NCI-H1417 (cell line): ENCODE data around the gene IDS.
"Not testable (repeated sequence)": the region's sequence is repeated elsewhere in the genome, so short reads cannot be mapped to it uniquely, and the experiment has no call there.

ENCODE experiments used
- DNase-seq, 3 experiments: peaks; one replicate each; lab custom pipeline; 2025; lab: John Stamatoyannopoulos, UW

The IDS gene

GRCh38 chrX:149498767-149499166 is 6.3 kb downstream of the IDS start:
- no peak for DNase-seq

GRCh38 chrX:149497626-149498025 is 7.5 kb downstream of the IDS start:
- DNase-seq: no peak

DNA sequence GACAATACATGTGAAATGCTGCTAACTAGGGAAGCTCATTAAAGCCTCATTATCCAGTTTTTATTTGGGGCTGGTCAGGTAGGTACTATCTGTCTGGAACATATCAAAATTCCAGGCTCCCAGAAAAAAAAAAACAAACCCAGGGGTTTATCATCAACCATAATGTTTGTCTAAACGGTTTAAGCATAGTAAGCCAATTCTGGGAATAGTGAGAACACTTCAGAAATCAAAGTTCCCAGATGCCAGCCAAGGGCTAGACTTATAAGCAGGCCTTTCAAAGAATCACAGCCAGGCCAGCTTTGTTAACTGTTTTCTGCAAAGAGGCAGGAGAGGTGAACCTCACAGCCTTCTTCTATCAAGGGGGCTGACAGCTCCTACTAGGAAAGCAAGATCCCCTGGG is 8.1 kb downstream of the IDS start:
- DNase-seq: no peak

DNA sequence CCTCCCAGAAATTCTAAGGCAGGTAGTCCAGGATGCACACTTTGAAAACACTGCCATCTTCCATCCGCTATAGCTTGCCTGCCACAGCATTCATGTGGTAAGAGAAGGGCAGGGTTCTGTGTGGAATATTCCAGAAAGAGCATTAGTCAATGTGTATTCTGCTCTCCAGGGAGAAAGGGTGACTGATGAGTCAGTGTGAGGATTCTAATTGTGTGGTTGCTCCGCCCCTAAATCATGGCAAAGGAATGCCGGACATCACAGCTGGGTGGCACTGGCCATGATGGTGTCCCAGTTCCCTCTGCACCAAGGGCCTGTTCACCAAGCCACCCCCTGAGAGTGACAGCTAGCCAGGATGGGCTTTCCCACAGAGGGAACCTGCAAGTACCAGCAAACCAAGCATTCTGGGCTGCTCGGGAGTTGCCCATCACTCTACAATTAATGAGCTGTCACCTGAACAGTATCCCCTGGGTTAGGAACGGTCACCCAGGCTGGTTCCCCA is 9.5 kb downstream of the IDS start:
- no peak for DNase-seq

DNA sequence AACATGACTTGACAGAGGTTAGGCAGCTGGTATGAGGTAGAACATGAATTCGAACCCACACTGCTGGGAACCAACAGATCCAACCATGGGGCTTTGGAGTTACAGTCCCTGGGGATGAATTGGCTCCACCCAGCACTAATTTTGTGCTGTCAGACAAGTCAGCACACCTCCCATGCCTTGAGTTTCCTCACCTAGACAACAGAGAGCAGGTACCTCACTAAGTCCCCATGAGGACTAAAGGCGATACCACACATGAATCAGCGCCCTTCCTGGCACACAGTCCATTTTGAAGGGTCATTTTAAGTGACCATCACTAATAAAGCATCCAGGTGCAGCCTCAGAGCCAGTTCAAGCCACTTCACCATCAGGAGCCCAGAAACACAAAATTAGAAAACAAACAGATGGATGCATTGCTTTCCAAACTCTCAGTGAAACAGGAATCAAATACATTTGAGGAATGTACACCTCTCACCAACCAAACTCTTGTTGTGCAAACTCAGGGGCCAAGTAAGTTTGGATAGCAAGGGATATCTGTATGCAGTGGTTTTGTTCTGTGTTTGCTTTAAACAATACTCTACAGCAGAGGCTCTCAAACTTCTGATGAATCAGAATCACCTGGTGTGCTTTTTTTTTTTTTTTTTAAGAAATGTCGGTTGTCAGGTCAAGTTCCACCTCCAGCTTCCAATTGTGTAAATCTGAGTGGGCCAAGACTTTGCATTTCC is 10.1 kb downstream of the IDS start:
- DNase-seq: no peak

DNA sequence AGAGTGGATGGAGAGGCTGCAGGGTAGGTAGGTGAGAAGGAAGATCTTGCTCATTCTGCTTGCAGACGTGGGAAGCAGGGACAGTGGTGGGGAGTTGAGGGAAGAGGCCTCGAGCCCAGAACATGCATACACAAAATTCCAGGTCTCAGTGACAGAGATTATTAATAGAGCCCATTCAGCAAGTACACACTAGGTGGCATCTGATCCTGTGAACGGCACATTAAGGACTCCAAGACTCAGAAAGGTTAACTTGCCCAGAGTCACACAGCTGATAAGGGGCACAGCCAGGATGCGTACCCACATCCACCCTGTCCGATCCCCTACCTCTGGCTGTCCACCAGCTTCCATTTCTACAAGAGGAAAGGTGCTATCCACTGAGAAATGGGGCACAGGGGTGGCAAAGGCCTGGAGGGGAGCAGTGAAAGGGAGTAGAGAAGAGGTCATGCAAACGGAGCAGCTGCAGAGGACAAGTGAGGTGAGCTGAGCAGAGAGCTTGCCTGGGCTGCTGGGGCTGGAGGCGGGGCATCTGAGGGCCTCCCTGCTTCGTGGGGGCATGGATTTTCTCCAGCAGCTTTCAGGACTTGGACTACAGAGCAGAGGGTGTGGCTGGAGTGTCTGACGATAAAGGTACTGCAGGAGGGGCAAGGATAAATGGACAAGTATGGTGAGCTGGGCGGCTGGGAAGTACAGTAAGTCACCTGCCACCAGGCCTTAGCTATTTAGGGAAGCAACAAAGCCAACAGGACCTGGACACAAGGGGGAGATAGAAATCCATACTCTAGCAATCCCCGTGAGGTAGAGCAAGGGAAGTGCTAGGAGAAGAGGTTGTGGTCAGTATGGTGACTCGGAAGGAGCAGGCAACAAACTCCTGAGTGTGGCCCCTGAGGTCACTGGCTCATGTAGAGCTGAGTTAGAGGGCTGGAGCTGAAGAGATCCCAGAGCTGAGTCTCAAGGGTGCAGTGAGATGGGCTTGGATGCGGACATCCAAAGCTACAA is 11.2 kb downstream of the IDS start:
- no peak for DNase-seq

DNA sequence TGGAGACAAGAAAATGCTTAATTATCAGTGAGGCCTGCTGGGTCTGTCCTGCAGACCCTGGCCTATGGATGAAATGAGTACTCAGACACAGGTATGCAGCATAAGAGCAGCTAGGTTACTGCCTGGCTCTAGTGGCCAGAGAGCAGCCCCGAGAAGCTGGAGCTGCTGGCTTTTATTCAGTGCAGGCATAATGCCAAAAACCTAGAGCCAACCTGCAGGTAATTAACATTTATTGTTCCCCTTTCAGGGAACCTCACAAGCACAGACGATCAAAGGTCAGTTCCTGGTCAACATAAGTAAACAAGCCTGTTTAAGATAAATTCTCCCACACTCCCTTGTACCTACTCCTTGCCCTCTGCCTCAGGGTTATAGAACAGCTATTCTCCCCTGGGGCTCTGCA is 13.3 kb downstream of the IDS start:
- DNase-seq: no peak

DNA sequence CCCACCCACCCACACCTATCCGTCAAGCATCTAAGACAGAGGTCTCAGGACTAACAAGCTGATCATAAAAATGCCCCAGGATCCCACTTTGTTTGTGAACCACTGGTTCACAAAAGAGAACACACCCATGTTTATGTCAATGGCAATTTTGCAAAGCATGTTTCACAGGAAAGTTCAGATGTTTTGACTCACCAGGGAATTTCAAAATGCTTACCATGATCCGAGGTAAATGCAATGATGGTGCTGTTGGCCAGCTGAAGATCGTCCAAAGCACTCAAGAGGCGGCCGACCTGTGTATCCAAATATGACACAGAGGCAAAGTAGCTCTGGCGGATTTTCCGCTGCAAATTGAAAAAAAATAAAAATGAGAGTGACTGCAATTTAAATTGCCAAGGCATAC is 15.0 kb downstream of the IDS start:
- DNase-seq: no peak

- DNase-seq: not testable (repeated sequence)
Measured at GRCh38 chrX:149488411-149489052, 16.6 kb downstream of the IDS start.

DNA sequence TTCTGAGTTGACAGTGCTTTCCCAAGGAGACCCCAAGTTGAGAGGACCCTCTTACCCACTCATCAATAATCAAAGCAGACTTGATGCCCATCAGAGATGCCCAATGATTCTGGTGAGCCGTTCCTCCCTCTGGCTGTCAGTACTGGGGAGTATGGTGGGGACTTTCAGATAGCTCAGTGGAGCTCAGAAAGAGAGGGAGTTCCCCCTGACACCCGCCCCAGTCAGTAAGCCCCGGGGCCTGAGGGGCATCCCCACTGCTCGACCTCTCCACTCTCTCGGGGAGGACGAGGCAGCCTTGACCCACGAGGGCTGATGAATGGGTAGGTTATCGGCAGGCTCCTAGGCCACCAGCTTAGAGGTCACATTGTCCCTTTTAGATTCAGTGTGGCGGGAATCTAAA is 17.1 kb downstream of the IDS start:
- DNase-seq: not testable (repeated sequence)

DNA sequence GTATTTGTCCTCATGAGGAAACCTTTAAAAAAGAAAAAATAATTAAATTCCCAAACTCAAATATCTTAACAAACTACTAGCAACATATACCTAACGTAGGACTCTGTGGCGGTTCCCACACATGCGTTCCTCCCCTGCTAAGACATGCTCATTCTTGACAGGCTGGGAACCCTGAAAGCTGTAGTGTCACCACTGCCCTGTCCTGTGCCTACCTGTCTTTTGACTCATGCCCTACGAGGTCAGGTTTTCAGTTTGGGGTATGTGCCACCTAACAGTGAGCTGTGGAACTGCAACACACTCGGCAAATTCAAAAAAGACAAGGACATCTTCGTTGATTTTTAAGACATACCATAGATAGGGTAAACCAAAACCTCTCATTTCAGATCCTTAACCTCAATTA is 17.8 kb downstream of the IDS start:
- DNase-seq: no peak

DNA sequence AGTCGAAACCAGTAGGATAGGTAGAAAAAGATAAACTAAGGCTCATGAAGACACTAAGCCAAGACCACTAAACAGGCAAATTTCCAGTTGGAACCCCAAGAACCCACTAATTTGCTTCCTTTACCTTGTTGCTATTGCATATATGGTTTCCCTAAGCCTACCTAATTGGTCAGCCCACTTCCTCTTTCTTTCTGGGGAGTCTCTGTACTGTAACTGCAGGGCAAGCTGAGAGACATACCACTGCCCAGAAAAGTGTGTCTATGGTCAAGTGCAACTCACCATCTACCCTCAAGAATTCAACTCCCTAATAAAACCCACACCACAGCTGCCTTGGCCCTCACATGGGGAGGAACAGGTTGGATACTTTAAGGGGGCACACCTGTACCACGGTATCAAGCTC is 28.6 kb downstream of the IDS start:
- DNase-seq: no peak

DNA sequence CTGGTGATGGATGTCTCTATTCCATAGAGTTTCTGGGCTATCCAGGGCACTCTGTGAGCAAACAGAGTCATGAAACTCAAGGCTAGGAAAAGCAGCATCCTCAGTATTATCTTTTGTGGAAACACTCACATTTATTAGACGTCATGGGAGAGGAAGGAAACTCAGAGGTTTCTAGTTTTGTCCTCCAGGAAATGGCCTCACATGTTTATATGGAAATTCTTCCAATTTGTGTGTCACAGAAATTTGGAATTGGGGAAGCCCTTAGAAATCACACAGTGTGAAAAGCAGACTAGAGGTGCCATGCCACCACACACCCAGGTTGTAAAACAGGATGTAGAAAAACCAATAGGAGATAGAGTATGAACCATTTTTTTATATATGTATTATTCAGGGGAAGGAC is 31.1 kb downstream of the IDS start:
- no peak for DNase-seq

- DNase-seq: no peak
Measured at GRCh38 chrX:149473092-149473491, 32.0 kb downstream of the IDS start.

DNA sequence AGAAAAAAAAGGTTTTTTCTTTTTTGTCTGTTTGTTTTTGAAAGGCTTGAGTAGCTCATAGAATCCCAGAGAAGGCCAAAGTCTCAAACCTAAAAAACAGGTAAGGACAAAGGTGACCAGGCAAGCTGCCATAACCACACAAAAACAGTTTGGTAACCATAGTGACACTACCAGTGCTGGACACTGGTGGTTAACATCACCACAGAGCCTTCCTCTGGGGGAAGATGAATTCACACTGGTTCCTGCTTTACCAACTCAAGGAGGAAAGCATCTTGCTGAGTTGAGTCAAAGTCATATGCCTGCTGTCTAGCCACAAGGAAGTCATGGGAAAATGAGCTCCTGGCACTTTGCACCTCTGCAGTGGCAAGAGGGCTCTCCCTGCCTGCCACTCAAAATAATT is 32.5 kb downstream of the IDS start:
- DNase-seq: no peak

DNA sequence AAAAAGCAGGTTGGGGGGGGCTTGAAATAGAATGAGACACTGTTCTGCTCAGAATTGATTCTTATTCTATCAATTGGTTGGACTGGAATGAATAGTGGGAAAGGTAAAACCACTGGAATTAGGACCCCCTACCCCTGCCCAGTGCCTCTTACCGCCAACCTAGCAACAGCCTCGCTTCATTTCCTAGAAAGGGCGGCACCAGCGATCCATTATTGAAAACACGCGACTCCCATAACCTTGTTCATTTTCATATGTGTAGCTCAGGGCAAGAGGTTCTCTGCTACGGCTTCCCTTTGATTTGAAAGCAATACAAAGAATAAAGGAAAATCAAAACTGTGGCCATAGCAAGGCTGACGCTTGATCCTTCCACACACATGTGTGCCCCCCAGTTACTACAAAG is 33.7 kb downstream of the IDS start:
- peak in 1 of 3 experiments; percentile 15 for DNase-seq

- peak; percentile 54 to 87 (median 74) for DNase-seq
Measured at GRCh38 chrX:149470955-149471354, 34.2 kb downstream of the IDS start.

- peak in 1 of 3 experiments; percentile 24 for DNase-seq
Measured at GRCh38 chrX:149469406-149469805, 35.7 kb downstream of the IDS start.

DNA sequence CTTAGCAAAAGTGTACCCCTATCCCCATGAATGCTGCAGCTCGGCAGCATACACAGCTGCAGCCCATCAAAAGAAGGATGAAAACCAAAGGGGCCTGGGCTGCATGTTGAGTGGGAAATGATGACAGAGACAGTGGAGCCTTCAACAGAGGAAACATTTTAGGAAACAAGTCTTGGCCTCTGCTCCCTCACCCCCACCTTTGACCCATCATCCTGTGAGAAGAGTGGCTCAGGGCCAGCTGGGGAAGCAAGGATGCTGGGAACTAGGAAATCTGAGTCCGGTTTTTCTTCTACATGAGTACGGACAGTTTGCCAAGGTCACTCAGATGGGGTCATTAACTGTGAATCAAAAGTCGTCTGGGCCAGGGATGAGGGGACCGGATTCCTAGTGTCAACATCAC is 37.2 kb downstream of the IDS start:
- no peak for DNase-seq

GRCh38 chrX:149467461-149467860 is 37.6 kb downstream of the IDS start:
- no peak for DNase-seq

DNA sequence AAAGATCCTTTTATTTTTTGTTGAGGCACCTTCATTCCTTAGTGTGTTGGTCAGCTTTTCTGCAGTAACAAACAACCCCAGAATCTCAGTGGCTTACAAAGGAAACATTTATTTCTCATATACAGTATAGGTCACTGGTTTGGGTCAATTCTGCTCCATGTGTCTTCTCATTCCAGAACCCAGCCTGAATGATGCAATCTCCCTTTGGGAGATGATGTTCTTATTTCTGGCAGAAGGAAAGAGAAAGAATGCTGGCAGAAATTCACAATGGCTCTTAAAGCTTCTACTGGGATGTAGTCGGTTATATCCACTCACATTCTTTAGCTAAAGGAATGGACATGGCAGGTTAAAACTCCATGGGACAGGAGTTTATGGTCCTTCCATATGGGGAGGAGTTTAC is 42.3 kb downstream of the IDS start:
- DNase-seq: no peak

DNA sequence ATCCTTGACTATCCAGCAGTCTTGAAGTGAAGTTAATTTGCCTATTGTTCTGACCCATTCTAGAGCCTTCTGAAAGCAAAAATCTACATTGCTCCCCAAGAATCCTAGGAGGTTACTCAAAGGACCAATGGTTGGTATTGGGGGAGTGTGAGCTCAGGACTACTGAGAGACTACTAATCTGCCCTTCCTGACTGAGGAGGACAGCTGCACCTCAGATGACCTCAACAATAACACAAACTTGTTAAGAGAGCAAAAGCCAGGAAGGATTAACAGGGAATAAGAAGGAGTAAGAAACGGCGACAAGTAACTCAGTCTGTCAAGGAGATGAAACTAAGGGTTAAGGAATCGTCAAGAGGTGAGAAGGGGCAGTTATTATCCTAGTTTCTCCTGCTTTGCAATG is 43.4 kb downstream of the IDS start:
- DNase-seq: no peak

DNA sequence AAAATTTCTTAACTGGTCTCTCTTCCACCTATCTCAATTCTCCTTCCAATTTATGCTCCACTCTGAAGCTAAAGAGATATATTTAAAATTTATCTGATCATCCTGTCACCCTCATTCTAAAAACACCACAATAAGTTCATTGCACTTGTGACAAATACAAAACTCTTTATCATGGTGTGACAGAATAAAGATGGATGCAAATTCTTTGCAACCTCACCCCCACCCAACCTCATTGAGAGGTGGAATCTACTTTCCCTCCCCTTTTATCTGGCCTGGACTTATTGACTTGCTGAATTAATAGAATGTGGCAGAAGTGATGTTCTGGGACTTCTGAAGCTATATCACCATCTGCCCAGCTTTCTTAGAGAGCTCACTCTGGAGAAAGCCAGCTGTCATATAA is 46.5 kb downstream of the IDS start:
- DNase-seq: no peak
